ENCODE results near the gene TSGA10IP. TPM values are rescaled to one million over a fixed set of nuclear protein-coding genes. Genes with fewer than 3 reads are reported as not detected.

The TSGA10IP gene
- total RNA-seq, 2 experiments from 2014 or later = not detected

DNA sequence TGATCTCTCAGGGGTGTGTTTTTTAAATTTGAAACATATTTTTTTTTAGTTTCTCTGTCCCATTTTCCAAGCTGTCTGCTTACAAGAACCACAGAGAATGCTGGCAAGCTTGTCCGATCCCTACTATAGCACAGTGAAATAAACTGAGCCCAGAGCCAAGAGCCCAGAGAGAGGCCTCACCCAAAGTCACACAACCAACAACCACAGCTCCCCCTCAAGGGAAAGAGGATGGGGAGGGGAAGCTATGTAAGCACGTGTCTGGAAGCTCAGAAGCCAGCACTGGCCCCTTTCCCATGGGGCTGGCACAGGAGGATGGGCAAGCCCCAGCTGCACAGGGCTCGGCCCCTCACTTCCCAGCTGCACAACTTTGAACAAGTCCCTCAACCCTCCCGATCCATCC is 13.0 kb downstream of the TSGA10IP start:
- no peak for TF ChIP-seq CTCF (IDR thresholded peaks at IDR 0.05)
- Mint-ChIP-seq H3K4me1 (ENCODE audit: low read depth) (peaks cover 42% of the 10 kb centered on the region), H3K27me3 (no peaks in the 10 kb centered on the region), H3K27ac (peak overlapping the region; percentile 92), H3K4me3 (peak overlapping the region; percentile 15), H3K9me3 (no peaks in the 10 kb centered on the region), H3K36me3 (ENCODE audit: low read depth) (peaks cover 19% of the 10 kb centered on the region)
- intact Hi-C loops (cut with DNase I, micrococcal nuclease) = no loop called here
- ATAC-seq (ENCODE audit: poor library complexity) (no peak), DNase-seq (no peak)
- CTCF ChIA-PET = interaction anchor here (0.9 kb wide), 1 partner anchor 74 kb away, joined by 3 read pairs; no protein-coding TSS in a partner anchor
- peaks cover 45% of the 10 kb centered on the region for H3K4me1 ChIP-seq (ENCODE audit: insufficient read depth, low read length)
- H3K4me3 ChIP-seq (ENCODE audit: low read length) = no peak overlapping the region
- POLR2A ChIA-PET = interaction anchor here (0.5 to 1.3 kb wide), 3 partner anchors 53 to 100 kb away, joined by 3 read pairs; partner anchors contain the start of gene CCDC85B
- H3K9me3 ChIP-seq (ENCODE audit: control insufficient read depth in 1 of 2, insufficient read depth in 1 of 2, low read length in 2 of 2) = no peaks in the 10 kb centered on the region
- H3K36me3 ChIP-seq (ENCODE audit: insufficient read depth, low read length) = no peaks in the 10 kb centered on the region
- no peaks in the 10 kb centered on the region for H3K27me3 ChIP-seq (ENCODE audit: control insufficient read depth in 1 of 2, insufficient read depth in 2 of 2, low read length in 2 of 2)
- no peak overlapping the region for H3K27ac ChIP-seq (ENCODE audit: low read depth in 1 of 2, low read length in 2 of 2)

- Histone ChIP-seq H3K4me1 (ENCODE audit: insufficient read depth, low read length) (peaks cover 51% of the 10 kb centered on the region), H3K27me3 (ENCODE audit: control insufficient read depth in 1 of 2, insufficient read depth in 2 of 2, low read length in 2 of 2) (no peaks in the 10 kb centered on the region), H3K9me3 (ENCODE audit: control insufficient read depth in 1 of 2, insufficient read depth in 1 of 2, low read length in 2 of 2) (no peaks in the 10 kb centered on the region), H3K27ac (ENCODE audit: low read depth in 1 of 2, low read length in 2 of 2) (no peak overlapping the region), H3K4me3 (ENCODE audit: low read length) (no peak overlapping the region), H3K36me3 (ENCODE audit: insufficient read depth, low read length) (peaks cover 3% of the 10 kb centered on the region)
- no peak for ATAC-seq (ENCODE audit: poor library complexity)
- intact Hi-C loops (cut with DNase I, micrococcal nuclease) = no loop called here
- peaks cover 25% of the 10 kb centered on the region for H3K36me3 Mint-ChIP-seq (ENCODE audit: low read depth)
- no peak overlapping the region for H3K4me3 Mint-ChIP-seq
- H3K4me1 Mint-ChIP-seq (ENCODE audit: low read depth) = peaks cover 47% of the 10 kb centered on the region
- H3K27me3 Mint-ChIP-seq = no peaks in the 10 kb centered on the region
- TF ChIP-seq CTCF (IDR thresholded peaks at IDR 0.05) = no peak
- DNase-seq = peak in 1 of 14 experiments; percentile 23
- H3K27ac Mint-ChIP-seq = peak overlapping the region; percentile 92
- no peaks in the 10 kb centered on the region for H3K9me3 Mint-ChIP-seq
- ChIA-PET CTCF (no interaction called here), POLR2A (interaction anchor here (1.1 to 3.6 kb wide), 3 partner anchors 40 to 101 kb away, joined by 3 to 25 read pairs (median 3); partner anchors contain the start of genes C11orf68, CCDC85B and DRAP1)
These were observed 13.6 kb downstream of the TSGA10IP start for GRCh38 chr11:65958774-65959420.

DNA sequence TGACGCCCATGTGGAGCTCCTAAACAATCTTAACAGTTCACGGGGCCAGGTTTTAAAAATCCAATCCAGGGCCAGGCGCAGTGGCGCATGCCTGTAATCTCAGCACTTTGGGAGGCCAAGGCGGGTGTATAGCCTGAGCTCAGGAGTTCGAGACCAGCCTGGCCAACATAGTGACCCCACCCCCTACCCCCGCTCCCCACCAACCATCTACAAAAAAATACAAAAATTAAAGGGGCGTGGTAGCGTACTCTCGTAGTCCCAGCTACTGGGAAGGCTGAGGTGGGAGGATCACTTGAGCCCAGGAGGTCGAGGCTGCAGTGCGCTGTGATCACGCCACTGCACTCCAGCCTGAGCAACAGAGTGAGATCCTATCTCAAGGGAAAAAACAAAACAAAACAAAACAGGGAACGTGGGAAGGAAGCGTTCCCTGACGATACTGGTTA is 15.6 kb downstream of the TSGA10IP start:
- POLR2A ChIA-PET = interaction anchor here (0.7 to 4.9 kb wide), 8 partner anchors 10 to 101 kb away, joined by 3 to 44 read pairs (median 6); partner anchors contain the start of genes C11orf68, CCDC85B, DRAP1 and FIBP
- TF ChIP-seq CTCF (IDR thresholded peaks at IDR 0.05) = no peak
- H3K9me3 Mint-ChIP-seq = no peaks in the 10 kb centered on the region
- peaks cover 56% of the 10 kb centered on the region for H3K4me1 ChIP-seq (ENCODE audit: insufficient read depth, low read length)
- peaks cover 45% of the 10 kb centered on the region for H3K36me3 Mint-ChIP-seq (ENCODE audit: low read depth)
- ATAC-seq (ENCODE audit: poor library complexity) (peak; percentile 4), DNase-seq (no peak)
- H3K27me3 ChIP-seq (ENCODE audit: control insufficient read depth in 1 of 2, insufficient read depth in 2 of 2, low read length in 2 of 2) = no peaks in the 10 kb centered on the region
- H3K27me3 Mint-ChIP-seq = no peaks in the 10 kb centered on the region
- peaks cover 52% of the 10 kb centered on the region for H3K4me1 Mint-ChIP-seq (ENCODE audit: low read depth)
- H3K9me3 ChIP-seq (ENCODE audit: control insufficient read depth in 1 of 2, insufficient read depth in 1 of 2, low read length in 2 of 2) = no peaks in the 10 kb centered on the region
- CTCF ChIA-PET = interaction anchor here (1.1 to 2.1 kb wide), 2 partner anchors 73 to 76 kb away, joined by 3 to 9 read pairs; partner anchors contain the start of gene FIBP
- H3K4me3 Mint-ChIP-seq = peak overlapping the region; percentile 99
- peak overlapping the region; percentile 93 to 95 for H3K27ac ChIP-seq (ENCODE audit: low read depth in 1 of 2, low read length in 2 of 2)
- peak overlapping the region; percentile 92 for H3K4me3 ChIP-seq (ENCODE audit: low read length)
- peaks cover 23% of the 10 kb centered on the region for H3K36me3 ChIP-seq (ENCODE audit: insufficient read depth, low read length)
- peak overlapping the region; percentile 96 for H3K27ac Mint-ChIP-seq
- intact Hi-C loops (cut with DNase I, micrococcal nuclease) = loop anchor here (1.0 to 2.0 kb wide), 7 partner anchors 32 to 103 kb away; partner anchors contain the start of genes BANF1 (in 2 of the 2), C11orf68 (in 2 of the 2), DRAP1 (in 2 of the 2) and EIF1AD (in 2 of the 2)
